Urothelium cell line (cell line): ENCODE results near the gene PSIP1.
A peak's percentile ranks its signal among the peaks of the same experiment; 100 is the strongest.
"Not testable (repeated sequence)": the region's sequence is repeated elsewhere in the genome, so short reads cannot be mapped to it uniquely, and the experiment has no call there.

ENCODE experiments used
- DNase-seq: peaks from one replicate; pipeline ENCODE4 v3.0.0; 2011; ENCODE audit warnings: low spot score, mixed read lengths
- FAIRE-seq: peaks from 2 replicates; lab custom pipeline; 2011; peaks lifted over from hg19 to GRCh38; lab: Jason Lieb, UNC

The PSIP1 gene

DNA sequence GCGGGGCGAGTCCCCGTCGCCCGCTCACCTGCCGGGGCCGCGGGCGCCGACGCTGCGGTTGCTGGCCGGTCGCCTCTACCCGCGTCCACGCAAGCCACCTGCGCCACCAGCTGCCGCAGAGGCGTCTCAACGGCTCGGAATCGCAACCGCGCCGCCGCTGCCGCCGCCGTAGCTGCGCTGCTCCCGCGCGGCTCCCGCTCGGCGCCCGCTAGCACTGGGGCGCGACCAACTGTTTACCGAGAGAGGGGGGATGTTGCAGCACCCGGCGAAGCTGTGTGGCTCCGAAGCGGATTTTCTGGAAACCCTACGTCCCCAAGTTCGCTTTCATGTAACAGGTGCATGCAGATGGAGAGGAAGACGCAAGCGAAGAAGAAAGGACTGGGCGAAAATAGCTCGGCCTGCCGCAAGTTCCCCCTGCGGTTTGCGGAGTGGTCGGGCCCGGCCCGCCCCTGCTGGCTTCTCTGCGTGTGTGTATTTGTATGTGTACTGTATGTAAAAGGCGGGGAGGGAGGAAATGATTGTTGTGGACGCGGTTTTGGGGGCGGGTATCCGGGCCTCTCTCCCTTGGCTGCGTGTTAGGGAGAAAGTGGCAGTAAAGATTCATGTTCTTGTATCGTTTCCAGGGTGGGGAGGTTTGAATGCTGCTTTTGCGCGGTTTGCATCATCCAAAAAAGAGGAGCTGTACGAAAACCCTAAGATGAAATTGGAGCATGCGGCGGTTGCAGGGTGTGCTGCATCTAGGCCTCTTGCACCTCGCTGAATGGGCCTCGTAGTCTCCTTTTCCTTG, at the start of gene PSIP1:
Gene PSIP1 (minus strand): TSS at position 182 of the 787 bp plus-strand sequence. CDS start 782 bp downstream, outside the sequence.
- FAIRE-seq, result no peak

DNA sequence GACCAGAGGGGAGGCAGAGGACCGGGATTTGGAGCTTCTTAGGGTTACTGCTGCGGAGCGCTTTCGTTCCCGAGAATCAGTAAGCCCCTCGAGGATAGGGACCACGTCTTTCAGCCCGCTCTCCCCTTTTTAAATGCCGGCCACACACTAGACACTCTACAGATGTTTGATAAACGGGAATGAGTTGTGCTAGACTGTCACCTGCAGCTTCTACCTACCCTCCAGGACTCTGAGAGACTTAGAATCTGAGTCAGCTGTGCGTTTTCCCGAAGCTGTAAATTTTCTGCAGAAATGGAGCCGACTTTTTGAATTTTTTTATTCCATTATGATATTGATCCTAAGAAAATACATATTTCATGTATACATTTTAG, 42.7 kb upstream of the PSIP1 start:
- no peak for FAIRE-seq
- DNase-seq, result no peak

More for the DNA sequence above, at the start of gene PSIP1:
- peak; percentile 77 for DNase-seq

DNA sequence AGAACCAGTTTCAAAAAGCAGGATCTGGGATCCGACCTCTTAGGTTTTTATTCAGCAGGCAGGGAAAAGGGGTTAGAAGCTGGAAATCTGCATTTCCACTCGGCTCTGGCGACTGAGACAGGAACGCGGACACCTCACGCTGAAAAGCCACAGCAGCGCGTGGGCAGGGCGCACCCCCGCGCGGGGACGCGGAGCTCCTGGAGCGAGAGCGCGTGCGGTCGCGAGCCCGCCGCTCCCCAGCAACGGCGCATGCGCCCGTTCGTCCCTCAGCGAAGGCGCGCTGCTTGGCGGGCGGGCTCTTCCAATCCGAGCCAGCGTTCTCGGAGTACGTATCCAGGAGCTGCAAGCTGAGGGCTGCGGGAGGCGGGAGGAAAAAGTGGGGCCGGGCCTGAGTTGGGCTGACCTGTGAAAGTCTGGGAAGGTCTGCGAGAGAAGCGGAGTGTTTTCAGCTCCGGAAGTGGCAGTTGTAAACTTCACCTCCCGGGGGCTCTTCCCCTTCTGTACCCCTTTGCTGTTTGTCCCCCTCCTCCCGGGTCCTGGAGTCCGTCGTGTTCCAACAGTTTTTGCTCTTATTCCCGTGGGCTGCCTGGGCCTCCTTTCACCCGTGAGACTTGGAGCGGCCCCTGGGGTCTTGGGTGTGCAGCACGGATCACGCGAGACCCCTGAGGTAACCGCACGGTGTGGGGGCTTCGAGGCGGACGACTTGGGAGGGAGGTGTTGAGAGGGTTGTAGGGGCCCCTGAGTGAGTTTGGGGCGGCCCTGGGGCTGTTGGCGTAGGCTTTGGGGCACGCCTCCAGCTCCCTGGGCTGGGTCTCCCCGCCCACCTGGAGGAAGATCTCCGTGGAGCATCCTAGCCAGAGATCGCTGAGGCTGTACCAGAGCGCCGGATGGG, 42.1 kb upstream of the PSIP1 start, which contains the start of gene CCDC171:
Gene CCDC171 (plus strand): TSS at position 408 of the 892 bp plus-strand sequence. CDS start 11,046 bp downstream, outside the sequence.
- DNase-seq, result peak; percentile 95
- no peak for FAIRE-seq

DNA sequence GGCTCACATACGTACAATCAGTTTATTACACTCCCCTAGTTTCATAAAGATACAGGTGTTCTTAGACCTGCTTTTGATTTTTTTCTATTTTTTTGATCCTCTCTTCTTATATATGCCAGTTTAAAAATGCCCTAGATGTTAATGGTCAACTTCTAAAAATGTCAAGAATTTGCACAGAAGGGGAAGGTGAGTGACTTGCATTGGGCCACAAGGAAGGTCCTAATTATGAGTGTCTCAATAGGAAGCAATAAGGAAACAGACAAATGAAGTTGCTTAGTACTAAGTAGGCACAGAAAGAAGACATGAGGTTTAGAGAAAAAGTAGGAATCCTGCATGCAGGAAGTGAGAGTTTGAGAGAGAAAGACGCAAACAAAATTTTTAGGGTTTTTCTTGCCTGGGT, 38.8 kb upstream of the PSIP1 start:
- FAIRE-seq (no peak), DNase-seq (no peak)

DNA sequence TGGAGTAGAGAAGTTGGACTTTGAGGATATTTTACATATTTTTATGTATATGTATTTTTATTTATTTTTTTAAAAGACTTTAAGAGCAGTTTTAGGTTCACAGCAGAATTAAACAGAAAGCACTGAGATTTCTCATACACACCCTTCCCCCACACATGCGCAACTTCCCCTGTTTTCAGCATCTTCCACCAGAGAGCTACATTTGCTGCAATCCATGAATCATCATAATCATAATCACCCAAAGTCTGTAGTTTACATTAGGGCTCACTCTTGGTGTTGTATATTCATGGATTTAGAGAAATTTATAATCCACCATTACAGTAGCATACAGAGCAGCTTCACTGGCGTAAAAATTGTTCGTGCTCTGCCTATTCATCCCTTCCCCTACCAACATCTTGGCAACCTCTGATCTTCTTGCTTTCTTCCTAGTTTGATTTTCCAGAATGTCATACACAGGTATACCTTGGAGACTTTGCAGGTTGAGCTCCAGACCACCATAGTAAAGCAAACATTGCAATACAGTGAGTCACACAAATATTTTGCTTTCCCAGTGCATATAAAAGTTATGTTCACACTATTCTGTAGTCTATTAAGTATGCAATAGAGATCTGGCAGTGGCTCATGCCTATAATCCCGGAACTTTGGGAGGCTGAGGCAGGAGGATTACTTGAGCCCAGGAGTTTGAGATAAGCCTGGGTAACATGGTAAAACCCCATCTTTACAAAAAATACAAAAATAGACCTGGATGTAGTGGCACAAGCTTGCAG, 32.5 kb upstream of the PSIP1 start:
- FAIRE-seq, result no peak
- DNase-seq, result no peak

DNA sequence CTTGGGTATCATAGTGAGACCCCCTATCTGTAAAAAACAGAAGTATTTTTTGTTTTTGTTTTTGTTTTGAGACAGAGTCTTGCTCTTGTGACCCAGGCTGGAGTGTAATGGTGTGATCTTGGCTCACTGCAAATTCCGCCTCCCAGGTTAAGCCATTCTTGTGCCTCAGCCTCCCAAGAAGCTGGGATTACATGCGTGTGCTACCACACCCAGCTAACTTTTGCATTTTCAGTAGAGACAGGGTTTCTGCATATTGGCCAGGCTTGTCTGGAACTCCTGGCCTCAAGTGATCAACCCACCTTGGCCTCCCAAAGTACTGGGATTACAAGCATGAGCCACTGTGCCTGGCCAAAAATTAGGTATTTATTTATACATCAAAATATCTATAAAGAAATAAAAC, 31.9 kb upstream of the PSIP1 start:
- DNase-seq (no peak), FAIRE-seq (no peak)

DNA sequence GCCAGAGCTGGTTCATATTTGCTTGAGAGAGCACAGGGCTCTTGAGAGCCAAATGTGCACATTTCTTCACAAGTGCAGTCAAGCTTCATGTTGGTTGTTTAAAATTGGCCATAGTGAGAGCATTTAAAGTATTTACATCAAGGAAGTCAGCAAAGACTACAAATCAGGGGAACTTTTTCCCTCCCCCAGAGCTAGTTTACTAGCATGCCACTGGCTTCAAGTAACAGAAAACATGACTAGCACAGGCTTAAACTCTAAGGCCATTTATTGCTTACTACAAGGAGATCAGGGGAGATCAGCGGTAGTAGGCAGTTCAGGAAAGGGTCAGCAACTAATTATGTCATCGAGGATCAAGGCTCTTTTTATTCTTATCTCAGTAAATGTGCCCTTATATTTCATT, 31.1 kb upstream of the PSIP1 start:
- DNase-seq (no peak), FAIRE-seq (no peak)

DNA sequence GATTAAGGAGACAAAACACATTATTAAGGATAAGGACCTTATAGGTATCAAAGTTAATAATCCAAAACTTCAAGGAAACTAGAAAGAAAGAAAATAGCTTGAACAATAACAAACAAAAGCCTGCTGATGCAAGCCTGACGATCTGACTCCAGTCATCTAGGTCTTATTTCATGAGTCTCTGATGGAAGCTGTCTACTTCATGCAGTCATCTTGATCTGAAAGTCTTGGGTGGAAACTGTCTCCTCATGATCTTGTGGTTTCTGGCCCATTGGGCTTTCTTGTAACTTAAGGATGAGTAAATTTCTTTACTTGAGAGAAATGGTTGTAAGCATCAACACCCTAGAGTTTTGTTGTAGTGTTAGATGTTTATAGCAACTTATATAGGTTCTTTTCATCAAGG, 20.6 kb upstream of the PSIP1 start:
- DNase-seq (no peak), FAIRE-seq (no peak)

DNA sequence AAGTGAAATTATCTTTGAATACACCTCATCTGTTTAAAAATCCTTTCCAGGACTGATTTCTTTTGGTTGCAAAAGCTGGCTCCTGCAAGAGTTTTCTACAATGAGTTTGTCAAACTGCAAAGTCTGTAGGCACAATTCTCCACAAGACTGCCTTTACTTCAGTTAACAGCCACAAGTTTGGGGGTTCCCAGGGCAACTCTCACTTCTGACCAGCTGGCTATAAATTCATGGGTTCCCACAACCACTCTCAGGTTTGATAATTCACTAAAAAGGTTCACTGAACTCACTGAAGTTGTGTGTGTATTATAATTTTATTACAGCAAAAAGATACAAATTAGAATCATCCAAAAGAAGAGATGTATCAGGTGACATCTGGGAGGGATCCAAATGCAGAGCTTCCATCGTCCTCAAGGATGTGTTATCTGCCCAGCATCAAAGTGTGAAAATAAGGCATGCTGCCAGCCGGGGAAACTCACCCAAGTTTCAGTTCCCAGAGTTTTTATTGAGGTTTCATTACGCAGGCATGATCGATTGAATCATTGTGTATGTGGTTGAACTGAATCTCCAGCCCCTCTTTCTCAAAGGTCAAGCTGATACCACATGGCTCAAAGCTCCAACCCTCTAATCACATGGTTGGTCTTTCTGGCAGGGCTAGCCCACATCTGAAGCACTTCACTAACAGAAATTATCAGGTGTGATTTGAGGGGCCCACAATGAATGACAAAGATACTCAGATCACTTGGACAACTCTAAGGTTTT, 19.0 kb upstream of the PSIP1 start:
- no peak for FAIRE-seq
- DNase-seq, result no peak

DNA sequence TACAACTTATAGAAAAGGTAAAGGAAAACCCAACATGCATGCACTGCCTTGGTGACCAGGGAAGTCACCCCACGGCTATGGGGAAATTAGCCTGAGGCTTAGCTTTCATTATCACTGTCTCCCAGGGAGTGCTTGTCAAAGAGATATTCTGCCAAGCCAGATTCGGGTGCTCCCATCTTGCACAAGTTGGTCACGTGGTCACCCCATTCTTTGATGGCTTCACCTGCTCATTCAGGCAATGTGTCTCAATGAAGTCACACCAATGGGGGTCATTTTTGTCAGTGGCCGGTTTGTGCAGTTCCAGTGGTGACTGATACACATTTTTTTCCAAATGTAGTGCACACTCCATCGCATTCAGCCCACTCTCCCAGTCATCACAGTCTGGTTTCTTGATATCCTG, 16.3 kb upstream of the PSIP1 start:
- FAIRE-seq, result not testable (repeated sequence)

DNA sequence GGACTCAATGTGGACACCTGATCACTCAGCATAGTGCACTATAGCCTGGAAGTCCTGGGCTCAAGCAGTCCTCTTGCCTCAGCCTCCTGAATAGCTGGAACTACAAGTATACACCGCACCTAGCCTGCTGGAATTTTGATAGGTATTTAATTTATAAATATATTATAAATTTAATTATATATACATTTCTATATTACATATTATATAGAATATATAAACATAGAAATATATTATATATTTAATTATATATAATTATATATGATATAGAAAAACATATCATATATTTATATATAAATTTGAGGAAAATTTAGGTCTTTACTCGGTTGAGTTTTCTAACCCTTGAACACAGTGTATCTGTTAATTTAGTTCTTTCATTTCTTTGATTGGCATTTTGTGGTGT, 15.2 kb upstream of the PSIP1 start:
- no peak for FAIRE-seq
- no peak for DNase-seq

More for the DNA sequence above, 16.3 kb upstream of the PSIP1 start:
- not testable (repeated sequence) for DNase-seq

DNA sequence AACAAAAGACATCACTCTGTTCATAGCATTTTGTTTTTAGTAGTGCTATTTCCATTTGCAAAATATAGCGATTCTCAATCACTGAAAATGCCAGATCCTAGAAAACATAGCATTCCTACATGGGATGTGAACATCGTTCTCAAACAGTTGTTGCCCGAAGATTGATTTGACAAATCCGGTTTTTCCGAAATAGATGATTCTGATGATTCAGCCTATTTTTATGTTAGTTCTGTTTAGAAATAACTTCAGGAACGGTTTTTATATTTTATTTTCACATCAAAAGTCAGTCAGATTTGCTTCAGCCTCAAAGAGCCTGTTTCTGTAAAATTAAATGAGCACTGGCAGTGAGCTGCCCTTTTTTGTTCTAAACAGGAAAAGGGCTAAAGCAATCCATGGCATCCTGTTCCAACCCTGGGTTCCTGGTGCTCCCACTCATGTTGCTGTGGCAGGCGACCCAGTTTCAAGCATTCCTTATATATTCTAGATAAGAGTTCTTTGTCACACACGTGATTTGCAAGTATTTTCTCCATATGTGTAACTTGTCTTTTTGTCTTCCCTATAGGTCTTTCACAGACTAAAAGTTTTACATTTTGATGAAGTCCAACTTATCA, 14.2 kb upstream of the PSIP1 start:
- FAIRE-seq, result no peak
- no peak for DNase-seq

DNA sequence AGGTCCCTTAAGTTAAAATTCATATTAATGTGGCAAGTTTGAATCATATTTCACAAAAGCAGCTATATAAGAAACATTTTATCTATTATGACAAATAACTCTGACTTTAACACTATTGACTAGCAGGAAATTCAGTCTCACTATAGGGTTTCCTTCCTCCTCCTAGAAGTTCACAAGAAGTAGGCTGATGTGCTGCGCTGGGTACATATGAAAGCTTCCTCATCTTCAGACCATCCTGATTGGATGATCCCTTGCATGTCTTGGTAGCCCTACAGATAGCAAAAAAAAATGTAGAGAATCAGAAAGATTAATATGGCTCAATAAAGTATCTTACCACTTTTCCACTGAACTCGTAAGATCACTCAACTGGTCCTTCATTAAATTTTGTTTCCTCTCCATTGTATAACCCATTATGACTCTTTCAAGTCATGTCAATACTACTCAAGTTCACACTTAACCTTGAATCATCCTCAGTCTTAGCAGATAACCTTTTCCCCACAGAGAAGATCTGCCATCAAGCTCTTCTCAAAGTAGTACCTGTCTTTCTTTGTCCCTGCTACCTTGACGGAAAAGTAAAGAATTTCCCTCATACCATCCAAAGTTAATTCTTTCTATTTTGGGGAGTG, 11.5 kb upstream of the PSIP1 start:
- DNase-seq (no peak), FAIRE-seq (no peak)

DNA sequence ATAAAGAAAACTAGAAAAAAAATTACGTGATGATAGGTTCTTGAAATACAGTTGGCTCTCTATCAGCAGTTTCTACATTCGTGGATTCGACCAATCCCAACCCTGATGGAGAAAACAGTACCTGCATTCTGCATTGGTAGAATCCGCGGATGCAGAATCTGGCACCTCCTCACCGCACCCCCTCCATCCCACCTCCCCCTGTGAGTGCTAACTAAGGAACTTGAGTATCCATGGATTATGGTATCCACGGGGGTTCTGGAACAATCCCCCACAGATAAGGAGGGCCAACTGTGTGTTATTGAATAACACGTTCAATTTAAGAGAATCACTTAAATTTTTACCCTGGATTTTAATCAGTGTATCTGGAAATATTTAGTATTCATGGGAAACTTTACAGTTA, 10.5 kb upstream of the PSIP1 start:
- FAIRE-seq (no peak), DNase-seq (no peak)

DNA sequence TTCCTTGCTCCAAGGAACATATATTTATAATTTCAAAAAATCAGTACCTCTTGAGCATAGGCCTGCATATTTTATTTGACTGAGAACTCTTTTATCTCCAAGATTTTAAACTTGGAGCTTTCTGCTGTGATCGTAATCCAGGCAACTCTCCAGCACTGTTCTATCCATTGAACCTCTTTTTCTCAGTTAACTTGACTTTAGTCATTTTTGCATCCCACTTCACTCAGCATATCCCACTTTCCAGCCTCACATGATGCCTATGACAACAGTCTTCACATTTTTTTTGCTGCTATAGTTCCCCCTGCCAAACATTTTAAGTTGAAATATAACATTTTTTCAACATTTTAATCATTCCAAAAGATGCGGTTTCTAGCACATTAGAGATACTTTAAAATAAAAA, 9.1 kb upstream of the PSIP1 start:
- no peak for FAIRE-seq
- no peak for DNase-seq

DNA sequence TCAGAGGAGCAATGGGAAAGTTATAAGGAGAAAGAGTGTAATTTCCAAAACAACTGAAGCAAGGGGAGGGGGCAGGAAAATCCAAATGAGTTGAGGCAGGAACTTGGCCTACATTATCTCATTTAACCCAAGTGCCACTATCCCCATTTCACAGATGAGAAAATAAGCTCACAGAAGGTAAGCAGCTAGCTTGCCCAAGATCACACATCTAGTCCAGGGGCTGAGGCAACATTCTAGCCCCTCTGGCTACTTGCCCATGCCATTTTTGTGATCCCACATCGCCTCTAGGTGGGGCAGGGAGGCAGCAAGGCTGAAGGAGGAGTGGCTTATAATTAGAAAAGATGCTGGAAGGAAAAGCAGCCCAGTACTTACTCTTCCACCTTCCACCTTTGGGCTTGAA, 2.6 kb upstream of the PSIP1 start:
- DNase-seq (peak; percentile 14), FAIRE-seq (no peak)

DNA sequence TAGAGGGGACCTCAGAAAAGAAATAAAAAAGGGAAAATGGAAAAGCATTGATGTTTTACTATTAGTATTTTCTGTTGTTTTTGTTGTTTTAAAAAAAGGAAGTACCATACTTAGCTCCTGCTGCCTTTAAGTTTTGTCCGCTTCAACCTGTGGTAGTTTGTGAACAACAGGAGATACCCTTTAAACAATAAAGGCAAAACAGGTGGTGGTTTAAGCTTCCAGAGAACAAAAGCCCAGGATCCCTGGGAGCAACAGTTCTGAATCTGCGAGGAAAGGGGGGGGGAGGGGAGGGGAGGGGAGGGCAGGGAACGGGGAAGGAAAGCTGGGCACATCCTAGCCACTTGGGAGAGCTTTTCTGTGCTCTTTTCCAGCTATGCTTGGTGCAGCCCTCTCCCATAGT, 2.1 kb upstream of the PSIP1 start:
- DNase-seq, result no peak

DNA sequence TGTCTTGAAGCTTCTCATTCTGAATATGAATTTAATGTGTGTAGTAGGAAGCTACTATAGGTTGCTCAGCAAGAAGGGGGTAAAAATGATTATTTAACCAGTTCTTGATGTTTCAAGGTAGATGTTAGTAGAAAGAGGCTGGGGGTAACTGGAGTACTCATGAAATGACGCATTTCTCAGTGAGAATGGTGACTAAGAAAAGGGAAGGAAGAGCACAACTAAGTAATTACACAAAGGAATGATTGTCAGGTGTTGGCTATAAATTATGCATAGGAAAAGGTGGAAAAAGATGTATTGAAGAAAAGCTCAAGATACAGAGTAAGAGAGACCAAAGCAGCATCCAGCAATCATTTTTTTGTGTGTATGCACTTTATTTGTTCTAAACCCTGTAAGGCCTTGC, 1.4 kb upstream of the PSIP1 start:
- FAIRE-seq, result no peak
- DNase-seq, result no peak

More for the DNA sequence above, 2.1 kb upstream of the PSIP1 start:
- FAIRE-seq, result no peak
